HEK293T (cell line): ENCODE data around the gene NAT9.

Experiments used
- BHLHE40 ChIP-seq: fragments of 450-650 bp; IDR thresholded peaks from 2 replicates; pipeline ENCODE4 v1.6.1; 2016; ENCODE audit warnings: mild to moderate bottlenecking, moderate library complexity, borderline replicate concordance
- CTBP1 ChIP-seq: fragments of 450-650 bp; IDR thresholded peaks from 2 replicates; pipeline ENCODE4 v1.6.1; 2016; ENCODE audit warnings: borderline replicate concordance
- ELF4 ChIP-seq: fragments of 450-650 bp; IDR thresholded peaks from 2 replicates; pipeline ENCODE4 v1.6.1; 2017; ENCODE audit warnings: antibody characterized with exemption
- FOXA1 ChIP-seq: fragments of 450-650 bp; IDR thresholded peaks from 2 replicates; pipeline ENCODE4 v1.6.1; 2016; ENCODE audit warnings: mild to moderate bottlenecking
- FOXM1 ChIP-seq: fragments of 450-650 bp; IDR thresholded peaks from 2 replicates; pipeline ENCODE4 v1.6.1; 2017; ENCODE audit warnings: mild to moderate bottlenecking, borderline replicate concordance
- L3MBTL2 ChIP-seq: fragments of 450-650 bp; conservative IDR thresholded peaks from 2 replicates; pipeline ENCODE4 v1.6.1; 2016; ENCODE audit warnings: mild to moderate bottlenecking
- LEF1 ChIP-seq: fragments of 450-650 bp; IDR thresholded peaks from 2 replicates; pipeline ENCODE4 v1.6.1; 2017; ENCODE audit warnings: mild to moderate bottlenecking, borderline replicate concordance
- NFRKB ChIP-seq: fragments of 450-650 bp; IDR thresholded peaks from 2 replicates; pipeline ENCODE4 v1.6.1; 2016; ENCODE audit warnings: mild to moderate bottlenecking, moderate library complexity
- PKNOX1 ChIP-seq: fragments of 450-650 bp; IDR thresholded peaks from 2 replicates; pipeline ENCODE4 v1.6.1; 2016
- SP1 ChIP-seq: fragments of 450-650 bp; IDR thresholded peaks from 2 replicates; pipeline ENCODE4 v1.6.1; 2017
- SUZ12 ChIP-seq: fragments of 450-650 bp; IDR thresholded peaks from 2 replicates; pipeline ENCODE4 v1.6.1; 2016; ENCODE audit warnings: mild to moderate bottlenecking
- ZNF384 ChIP-seq: fragments of 450-650 bp; IDR thresholded peaks from 2 replicates; pipeline ENCODE4 v1.6.1; 2016

GRCh38 chr17:74795327-74796020 lies 19.3 kb upstream of the NAT9 start:
- no peak for TF ChIP-seq CTBP1
- TF ChIP-seq LEF1, result no peak
- TF ChIP-seq SP1, result no peak
- TF ChIP-seq ZNF384, result no peak
- TF ChIP-seq PKNOX1, result no peak
- no peak for TF ChIP-seq L3MBTL2
- TF ChIP-seq NFRKB, result no peak
- TF ChIP-seq FOXA1, result no peak
- TF ChIP-seq ELF4, result no peak
- TF ChIP-seq FOXM1, result no peak
- no peak for TF ChIP-seq SUZ12
- TF ChIP-seq BHLHE40, result no peak
